Fibroblast of lung (primary cell): ENCODE data around the gene UCP3. TPM values are rescaled to one million over a fixed set of nuclear protein-coding genes. Genes with fewer than 3 reads are reported as not detected.

ENCODE experiments used
- DNase-seq, 2 donors: peaks; one replicate each; pipeline versions ENCODE4 v3.0.0 to v3.0.0-alpha.2; 2010; ENCODE audit warnings: low read depth in 2 of 2
- H2AFZ ChIP-seq: 2 replicates; pipeline ENCODE4 v1.5.1; 2012; ENCODE audit warnings: low read length, control low read depth, inconsistent platforms
- H3K27ac ChIP-seq: 2 replicates; pipeline ENCODE4 v1.5.1; 2011; ENCODE audit warnings: low read length, control low read depth; ENCODE audit not compliant: insufficient read depth
- H3K27me3 ChIP-seq: 2 replicates; pipeline ENCODE4 v1.5.1; 2011; ENCODE audit warnings: mild to moderate bottlenecking, low read length; ENCODE audit not compliant: control insufficient read depth, insufficient read depth
- H3K36me3 ChIP-seq: 2 replicates; pipeline ENCODE4 v1.5.1; 2011; ENCODE audit warnings: low read length; ENCODE audit not compliant: control insufficient read depth, insufficient read depth
- H3K4me1 ChIP-seq: 2 replicates; pipeline ENCODE4 v1.5.1; 2011; ENCODE audit warnings: low read length; ENCODE audit not compliant: control insufficient read depth, insufficient read depth; ENCODE audit errors: extremely low read depth
- H3K4me2 ChIP-seq: 2 replicates; pipeline ENCODE4 v1.5.1; 2011; ENCODE audit warnings: low read length, control low read depth; ENCODE audit not compliant: insufficient read depth; ENCODE audit errors: extremely low read depth
- H3K4me3 ChIP-seq, 4 experiments: fragments of 200-600 bp in 1 of 4; sonication (generic) in 1 of 4; replicated peaks in 1 of 4; 2 replicates each; pipeline ENCODE4 v1.5.1; 2011 to 2016; ENCODE audit warnings: low read length in 4 of 4, low read depth in 3 of 4, mild to moderate bottlenecking in 3 of 4, control low read depth in 2 of 4, inconsistent platforms in 1 of 4, mixed read lengths in 1 of 4; ENCODE audit not compliant: insufficient read depth in 1 of 4; ENCODE audit errors: control extremely low read depth in 1 of 4
- H3K79me2 ChIP-seq: 2 replicates; pipeline ENCODE4 v1.5.1; 2012; ENCODE audit warnings: mild to moderate bottlenecking, low read length, inconsistent platforms; ENCODE audit not compliant: control insufficient read depth, insufficient read depth
- H3K9ac ChIP-seq: 2 replicates; pipeline ENCODE4 v1.5.1; 2011; ENCODE audit warnings: mild to moderate bottlenecking, low read length, control low read depth; ENCODE audit not compliant: insufficient read depth
- H3K9me3 ChIP-seq: 2 replicates; pipeline ENCODE4 v1.5.1; 2012; ENCODE audit warnings: low read depth, low read length; ENCODE audit not compliant: control insufficient read depth, insufficient read depth
- H4K20me1 ChIP-seq: 2 replicates; pipeline ENCODE4 v1.5.1; 2011; ENCODE audit warnings: low read length; ENCODE audit not compliant: control insufficient read depth, insufficient read depth; ENCODE audit errors: extremely low read depth
- CTCF ChIP-seq, 2 donors: IDR thresholded peaks in 1 of 2; conservative IDR thresholded peaks in 1 of 2; 1 replicate in 1 of 2; 2 replicates in 1 of 2; pipeline ENCODE4 v1.5.1; 2011 to 2012; ENCODE audit warnings: low read length in 2 of 2, control low read depth in 1 of 2, inconsistent platforms in 1 of 2, low read depth in 1 of 2, mild to moderate bottlenecking in 1 of 2
- EZH2 ChIP-seq: IDR thresholded peaks from 2 replicates; pipeline ENCODE4 v1.5.1; 2012; ENCODE audit warnings: low read length, control low read depth, mild to moderate bottlenecking; ENCODE audit errors: missing control alignments
- polyA plus RNA-seq, 2 donors: library from polyadenylated mRNA; depleted of rRNA in 1 of 2; stranded (reverse) in 1 of 2; unstranded in 1 of 2; fragments of >200 nt; gene quantifications; 2 replicates each; pipeline ENCODE4 v1.2.1, GENCODE V29; 2011 to 2012; ENCODE audit warnings: missing spikeins in 1 of 2
- total RNA-seq: library from RNA; depleted of rRNA; stranded (reverse); fragments of >200 nt; gene quantifications from 2 replicates; pipeline ENCODE4 v1.2.1, GENCODE V29; 2014

Gene UCP3
- total and polyA plus RNA-seq, 2 donors (not counting 1 experiment from before 2014, with no cell fraction given) = 0.18 to 0.33 TPM

GRCh38 chr11:74030723-74031676 is 22.1 kb upstream of the UCP3 start:
- H3K27ac ChIP-seq = no peak overlapping the region
- no peaks in the 10 kb centered on the region for H3K27me3 ChIP-seq
- DNase-seq = peak in 1 of 2 donors; percentile 33
- H3K4me2 ChIP-seq = no peak overlapping the region
- H4K20me1 ChIP-seq = no peaks in the 10 kb centered on the region
- no peak overlapping the region for H3K4me3 ChIP-seq
- H3K9me3 ChIP-seq = no peaks in the 10 kb centered on the region
- peaks cover 7% of the 10 kb centered on the region for H3K4me1 ChIP-seq
- peaks cover 3% of the 10 kb centered on the region for H3K36me3 ChIP-seq
- H3K9ac ChIP-seq = no peak overlapping the region
- H3K79me2 ChIP-seq = no peaks in the 10 kb centered on the region
- no peak overlapping the region for H2AFZ ChIP-seq
- TF ChIP-seq CTCF (conservative IDR thresholded peaks at IDR 0.05 in 1 of 2, IDR thresholded peaks at IDR 0.05 in 1 of 2; ENCODE audit: low read depth in 1 of 2, low read length in 2 of 2) (no peak), EZH2 (no peak)

- Histone ChIP-seq H3K4me2 (peak overlapping the region; percentile 5), H3K36me3 (no peaks in the 10 kb centered on the region), H4K20me1 (no peaks in the 10 kb centered on the region), H3K27me3 (no peaks in the 10 kb centered on the region), H3K9ac (no peak overlapping the region), H3K79me2 (no peaks in the 10 kb centered on the region), H3K4me1 (peaks cover 16% of the 10 kb centered on the region), H3K4me3 (no peak overlapping the region), H3K9me3 (no peaks in the 10 kb centered on the region), H3K27ac (peak overlapping the region; percentile 52), H2AFZ (no peak overlapping the region)
- TF ChIP-seq CTCF (conservative IDR thresholded peaks at IDR 0.05 in 1 of 2, IDR thresholded peaks at IDR 0.05 in 1 of 2; ENCODE audit: low read depth in 1 of 2, low read length in 2 of 2) = no peak
- no peak for TF ChIP-seq EZH2
- DNase-seq = peak; percentile 44 to 70
These were observed 16.7 kb upstream of the UCP3 start for GRCh38 chr11:74025467-74026166.

- no peak overlapping the region for H2AFZ ChIP-seq
- H4K20me1 ChIP-seq = no peaks in the 10 kb centered on the region
- no peaks in the 10 kb centered on the region for H3K9me3 ChIP-seq
- peak; percentile 73 to 95 for DNase-seq
- no peaks in the 10 kb centered on the region for H3K79me2 ChIP-seq
- H3K9ac ChIP-seq = no peak overlapping the region
- H3K4me3 ChIP-seq = no peak overlapping the region
- no peak for TF ChIP-seq CTCF (conservative IDR thresholded peaks at IDR 0.05 in 1 of 2, IDR thresholded peaks at IDR 0.05 in 1 of 2; ENCODE audit: low read depth in 1 of 2, low read length in 2 of 2)
- no peak for TF ChIP-seq EZH2
- H3K4me1 ChIP-seq = peaks cover 18% of the 10 kb centered on the region
- H3K36me3 ChIP-seq = no peaks in the 10 kb centered on the region
- H3K27me3 ChIP-seq = no peaks in the 10 kb centered on the region
- H3K27ac ChIP-seq = peak overlapping the region; percentile 52
- no peak overlapping the region for H3K4me2 ChIP-seq
These were observed 15.6 kb upstream of the UCP3 start for GRCh38 chr11:74024261-74025029.
